GM19238 (cell line): ENCODE results near the gene RABGAP1L.
"Not testable (repeated sequence)": the region's sequence is repeated elsewhere in the genome, so short reads cannot be mapped to it uniquely, and the experiment has no call there.

Experiments used
- DNase-seq: peaks from one replicate; pipeline ENCODE4 v3.0.0; 2011; ENCODE audit warnings: low spot score; ENCODE audit not compliant: insufficient read length

RABGAP1L gene

DNA sequence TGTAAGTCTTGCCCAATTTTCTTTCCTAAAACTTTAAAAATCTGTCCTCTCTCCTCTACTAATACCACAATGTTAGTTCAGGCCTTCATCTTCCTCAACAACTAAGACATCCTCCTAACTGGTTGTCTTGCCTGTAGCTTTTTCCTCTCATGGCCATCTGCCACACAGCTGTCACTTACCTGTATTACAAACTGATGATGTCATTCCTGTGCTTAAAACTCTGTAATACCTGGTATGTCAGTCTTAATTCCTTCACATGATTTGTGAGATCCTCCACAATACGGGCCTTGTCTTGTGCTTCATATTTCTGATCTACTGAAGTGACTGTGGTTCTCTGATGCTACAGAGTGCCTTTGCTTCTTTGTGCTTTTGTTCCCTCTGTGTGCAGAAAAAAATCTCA is 854.1 kb downstream of the RABGAP1L start:
- DNase-seq: no peak

GRCh38 chr1:175015243-175015642 is 855.9 kb downstream of the RABGAP1L start:
- DNase-seq: no peak

DNA sequence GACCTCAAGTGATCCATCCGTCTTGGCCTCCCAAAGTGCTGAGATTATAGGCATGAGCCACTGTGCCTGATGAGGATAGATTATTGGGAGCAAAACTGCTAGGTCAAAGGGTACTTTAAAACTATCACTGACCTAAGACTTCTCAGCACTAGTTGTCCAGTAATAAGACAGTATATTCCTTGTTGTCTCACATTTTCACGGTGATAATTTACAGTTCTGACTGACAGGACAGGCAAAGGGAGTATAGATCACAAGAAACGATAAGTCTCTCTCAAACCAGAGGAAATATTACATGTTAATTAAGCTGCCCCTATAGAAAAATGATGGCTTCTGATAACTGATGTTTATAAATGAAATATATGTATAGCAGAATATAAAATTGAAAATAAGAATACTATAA is 860.2 kb downstream of the RABGAP1L start:
- no peak for DNase-seq

DNA sequence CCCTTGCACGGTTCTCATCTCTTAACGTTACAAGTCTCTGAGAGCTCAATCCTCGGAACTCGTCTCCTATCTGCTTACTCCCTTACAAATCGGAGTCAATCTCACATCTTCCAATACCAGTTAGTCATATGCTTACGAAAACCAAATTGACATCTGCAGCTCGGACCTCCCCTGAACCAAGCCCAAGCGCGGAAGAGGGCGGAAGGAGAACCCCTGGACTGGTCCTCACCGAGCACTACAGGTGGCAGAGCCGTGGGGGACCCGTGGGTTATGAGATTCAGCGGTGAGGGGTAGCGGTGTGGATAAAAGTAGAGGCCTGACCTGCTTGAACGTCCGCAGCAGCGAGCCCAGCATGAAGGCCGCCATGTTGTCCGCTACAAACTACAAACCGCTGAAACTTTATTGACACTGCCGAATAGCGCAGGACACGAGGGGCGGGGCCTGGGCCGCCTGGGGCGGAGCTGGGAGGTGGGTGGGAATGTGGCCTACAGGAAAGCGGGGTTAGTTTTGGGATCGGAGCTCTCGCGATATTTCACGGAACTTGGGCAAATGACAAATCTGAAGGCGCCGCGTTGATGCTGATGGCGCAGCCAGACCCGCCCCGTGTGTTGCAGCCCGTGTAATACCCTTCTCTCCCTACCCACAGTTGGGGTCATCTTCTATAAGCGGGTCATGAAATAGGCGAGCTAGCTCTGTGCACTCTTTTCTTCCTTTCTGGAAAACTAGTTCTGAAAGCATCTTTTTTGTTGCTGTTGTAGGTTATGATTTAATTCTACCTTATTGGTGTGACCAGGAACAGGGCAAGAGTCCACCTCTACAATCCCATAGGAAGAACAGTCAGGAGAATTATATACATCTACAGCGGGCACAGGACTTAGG is 864.0 kb downstream of the RABGAP1L start, which contains the start of gene MRPS14:
Gene MRPS14, minus strand, starts transcription at position 383 of the 879 bp plus-strand sequence. Its CDS starts 17 bp downstream, at position 366.
- peak; percentile 84 for DNase-seq

- DNase-seq: not testable (repeated sequence)
These were observed 864.6 kb downstream of the RABGAP1L start for GRCh38 chr1:175023922-175024242.

GRCh38 chr1:175024773-175025172 is 865.5 kb downstream of the RABGAP1L start:
- DNase-seq: no peak

DNA sequence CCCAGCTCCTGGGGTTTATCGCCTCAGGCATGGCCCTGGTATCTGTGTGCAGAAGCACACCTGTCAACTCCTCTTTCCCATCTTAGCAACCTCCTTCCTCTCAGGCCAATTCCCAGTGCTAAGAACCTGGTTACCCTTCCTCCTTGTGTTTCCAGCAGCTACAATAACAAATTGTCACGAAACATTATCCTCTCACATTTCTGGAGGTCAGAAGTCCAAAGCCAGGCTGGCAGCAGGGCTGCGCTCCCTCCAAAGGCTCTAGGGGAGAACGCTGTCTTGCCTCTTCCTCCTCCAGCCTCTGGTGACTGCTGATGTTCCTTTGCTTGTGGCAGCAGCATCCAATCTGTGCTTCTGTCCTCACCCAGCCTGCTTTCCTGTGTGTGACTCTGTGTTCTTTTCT is 874.6 kb downstream of the RABGAP1L start:
- no peak for DNase-seq

DNA sequence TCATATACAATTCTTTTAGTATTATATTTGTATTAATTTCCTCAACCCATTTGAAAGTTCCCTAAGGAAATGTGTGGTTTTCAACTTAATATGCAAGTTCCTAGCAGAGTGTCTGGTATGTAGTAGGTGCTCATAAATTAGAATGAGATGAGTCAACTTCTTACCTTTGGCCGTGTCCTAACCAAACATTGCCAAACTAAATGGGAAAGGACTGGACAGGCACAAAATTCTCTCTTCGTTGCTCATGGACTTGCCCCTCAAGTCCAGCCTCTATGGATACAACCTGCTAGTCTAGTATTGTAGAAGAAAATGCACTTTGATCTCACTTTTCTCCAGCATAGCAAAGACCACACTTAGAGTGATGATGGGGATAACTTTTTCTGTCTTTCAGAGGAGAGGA is 875.5 kb downstream of the RABGAP1L start:
- no peak for DNase-seq

GRCh38 chr1:175035865-175036264 is 876.5 kb downstream of the RABGAP1L start:
- DNase-seq: no peak

GRCh38 chr1:175036476-175036875 is 877.2 kb downstream of the RABGAP1L start:
- no peak for DNase-seq

GRCh38 chr1:175037416-175037815 is 878.1 kb downstream of the RABGAP1L start:
- DNase-seq: no peak

DNA sequence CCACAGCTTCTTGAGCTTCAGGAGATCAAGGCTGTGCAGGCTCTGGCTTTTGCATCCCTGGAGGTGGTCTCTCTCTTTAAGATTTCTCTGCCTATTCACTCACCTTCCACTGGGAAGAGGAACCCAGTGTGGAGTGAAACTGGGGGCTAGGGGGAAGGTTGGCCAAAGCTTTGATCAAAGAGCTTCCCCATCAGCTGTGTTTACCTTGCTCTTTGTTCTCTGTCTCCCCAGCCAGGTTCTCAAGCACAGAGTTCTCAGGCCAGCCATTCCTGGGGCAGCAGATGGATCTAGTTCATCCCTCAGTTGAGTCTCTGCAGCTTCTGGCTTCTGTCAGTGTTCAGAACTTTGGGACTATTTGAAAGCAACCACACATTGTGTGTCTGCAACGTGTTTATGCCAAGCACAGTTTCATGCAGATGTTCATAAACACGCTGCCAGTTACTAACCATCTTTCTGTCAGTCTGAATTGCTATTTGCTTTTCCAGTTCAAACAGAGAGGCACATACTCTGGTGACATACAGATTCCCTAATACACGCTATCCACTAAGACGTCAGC is 881.1 kb downstream of the RABGAP1L start:
- no peak for DNase-seq

GRCh38 chr1:175042650-175043049 is 883.3 kb downstream of the RABGAP1L start:
- DNase-seq: no peak

DNA sequence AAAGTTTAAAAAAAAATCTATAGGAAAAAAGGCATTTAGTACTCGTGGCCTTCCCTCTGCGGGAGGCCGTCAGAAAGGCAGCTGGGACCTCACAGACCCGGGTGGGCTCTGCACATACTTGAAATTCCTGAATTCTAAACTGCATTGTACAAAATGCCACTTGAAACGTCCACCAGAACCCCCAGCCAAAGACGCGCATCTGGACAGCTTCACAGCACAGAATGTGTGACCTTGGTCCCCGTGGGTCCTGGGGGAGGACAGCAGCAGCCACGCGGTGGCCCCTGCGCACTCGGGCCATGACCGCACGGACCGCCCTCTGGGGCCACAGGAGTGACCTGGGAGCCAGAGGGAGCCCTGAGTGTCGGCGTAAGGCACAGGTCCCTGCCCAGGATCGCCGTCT is 884.5 kb downstream of the RABGAP1L start:
- no peak for DNase-seq

DNA sequence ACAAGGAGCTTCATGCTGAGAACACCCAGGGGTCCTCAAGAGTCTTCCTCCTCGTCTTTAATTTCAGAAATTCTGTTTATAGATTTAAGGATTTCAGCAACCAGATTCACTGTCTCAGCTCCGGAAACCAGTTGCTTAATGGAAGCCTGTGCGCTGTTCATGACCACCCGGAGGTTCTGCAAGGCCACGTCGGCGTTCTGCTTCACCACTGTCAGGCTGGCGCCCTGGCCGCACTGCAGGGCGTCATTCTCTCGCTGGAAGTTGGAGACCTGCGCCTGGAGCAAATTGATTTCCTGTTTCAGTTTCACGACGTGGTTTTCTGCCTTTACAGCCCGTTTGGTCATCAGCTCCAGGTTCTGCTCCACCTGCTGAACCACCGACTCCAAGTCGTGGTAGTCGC is 885.3 kb downstream of the RABGAP1L start:
- not testable (repeated sequence) for DNase-seq
